Kidney (tissue), 14 donors: ENCODE measurements around the gene GRIK1. TPM values are rescaled to one million over a fixed set of nuclear protein-coding genes. Genes with fewer than 3 reads are reported as not detected.

Experiments used
- DNase-seq, 5 donors: peaks; one replicate each; pipeline ENCODE4 v3.0.0-alpha.2; 2013 to 2020
- FAIRE-seq: peaks from 2 replicates; lab custom pipeline; 2012; peaks lifted over from hg19 to GRCh38; lab: Jason Lieb, UNC
- H3K27ac ChIP-seq, 2 donors: one replicate each; pipeline ENCODE4 v1.7.0; 2013; ENCODE audit warnings: low read depth in 2 of 2, low read length in 2 of 2, inconsistent platforms in 1 of 2
- H3K27me3 ChIP-seq: one replicate; pipeline ENCODE4 v1.7.1; 2013; ENCODE audit warnings: low read length, inconsistent platforms; ENCODE audit not compliant: control insufficient read depth, insufficient read depth
- H3K36me3 ChIP-seq, 3 donors: one replicate each; pipeline versions ENCODE4 v1.7.0 to v1.7.1; 2013; ENCODE audit warnings: low read length in 3 of 3, control low read depth in 1 of 3, inconsistent platforms in 1 of 3; ENCODE audit not compliant: insufficient read depth in 3 of 3, control insufficient read depth in 2 of 3
- H3K4me1 ChIP-seq, 3 donors: one replicate each; pipeline versions ENCODE4 v1.7.0 to v1.7.1; 2013; ENCODE audit warnings: low read length in 3 of 3, inconsistent platforms in 1 of 3, low read depth in 1 of 3; ENCODE audit not compliant: control insufficient read depth in 2 of 3, insufficient read depth in 2 of 3
- H3K4me3 ChIP-seq, 3 donors: one replicate each; pipeline versions ENCODE4 v1.7.0 to v1.8.1; 2013; ENCODE audit warnings: low read length in 3 of 3, control low read depth in 1 of 3, inconsistent platforms in 1 of 3
- H3K9ac ChIP-seq, 3 donors: one replicate each; pipeline versions ENCODE4 v1.7.0 to v1.7.1; 2013; ENCODE audit warnings: low read length in 3 of 3, control low read depth in 1 of 3, inconsistent platforms in 1 of 3
- H3K9me3 ChIP-seq, 3 donors: one replicate each; pipeline versions ENCODE4 v1.7.0 to v1.7.1; 2013; ENCODE audit warnings: low read length in 3 of 3, control low read depth in 1 of 3, inconsistent platforms in 1 of 3; ENCODE audit not compliant: control insufficient read depth in 2 of 3, insufficient read depth in 1 of 3
- CTCF ChIP-seq: IDR thresholded peaks from 3 replicates; pipeline ENCODE4 v1.5.1; 2012; ENCODE audit warnings: mild to moderate bottlenecking, moderate library complexity, borderline replicate concordance; ENCODE audit not compliant: insufficient read depth; ENCODE audit errors: extremely low read depth
- intact Hi-C: fragments of 100-400 bp; cut with DNase I; formaldehyde crosslinking; loops from one replicate; pipeline ENCODE4 v1.11.1; 2022
- polyA plus RNA-seq: library from polyadenylated mRNA; stranded (reverse); fragments of 350-450 nt; fragmentation: Illumina TruSeq; extraction: RNeasy Lipid Tissue Mini Kit (QIAGEN cat#74804); gene quantifications from one replicate; pipeline ENCODE4 v1.2.3, GENCODE V29; 2014; ENCODE audit warnings: low read depth, low replicate concordance; ENCODE audit not compliant: insufficient read depth
- total RNA-seq: library from RNA; stranded (reverse); fragmentation: NEBNext Ultra II Directional; extraction: Animal tissue kit (Norgen Biotek cat#: 25700); gene quantifications from one replicate; pipeline ENCODE4 v1.2.1, GENCODE V29; 2021
- donor health status: control.
- donor health status: control.
- donor health status: control.
- donor health status: control.
- donor health status: control.
- donor health status: DM: yes; HTN: yes; CAD: no.
- donor health status: Normal renal cell carcinoma (clear cell type).

GRIK1 gene
- total and polyA plus RNA-seq, 2 donors from 2014 or later: not detected

GRCh38 chr21:29710498-29710897 lies 229.3 kb downstream of the GRIK1 start:
- no peak overlapping the region for H3K9ac ChIP-seq
- intact Hi-C loops: no loop called here
- TF ChIP-seq CTCF: no peak
- FAIRE-seq (peak; percentile 35), DNase-seq (no peak)
- H3K27ac ChIP-seq: no peak overlapping the region
- no peaks in the 10 kb centered on the region for H3K4me1 ChIP-seq
- H3K27me3 ChIP-seq: no peaks in the 10 kb centered on the region
- H3K4me3 ChIP-seq: no peak overlapping the region
- H3K36me3 ChIP-seq: no peaks in the 10 kb centered on the region
- no peaks in the 10 kb centered on the region for H3K9me3 ChIP-seq

GRCh38 chr21:29708401-29708800 lies 231.4 kb downstream of the GRIK1 start:
- TF ChIP-seq CTCF: no peak
- Histone ChIP-seq H3K27ac (no peak overlapping the region), H3K4me3 (no peak overlapping the region), H3K27me3 (no peaks in the 10 kb centered on the region), H3K9me3 (no peaks in the 10 kb centered on the region), H3K9ac (no peak overlapping the region), H3K4me1 (no peaks in the 10 kb centered on the region), H3K36me3 (no peaks in the 10 kb centered on the region)
- DNase-seq: no peak
- no peak for FAIRE-seq
- intact Hi-C loops: no loop called here

- FAIRE-seq: no peak
- H3K36me3 ChIP-seq: no peaks in the 10 kb centered on the region
- intact Hi-C loops: no loop called here
- H3K4me1 ChIP-seq: no peaks in the 10 kb centered on the region
- no peak for TF ChIP-seq CTCF
- no peak overlapping the region for H3K4me3 ChIP-seq
- DNase-seq: no peak
- no peaks in the 10 kb centered on the region for H3K27me3 ChIP-seq
- H3K9me3 ChIP-seq: no peaks in the 10 kb centered on the region
- no peak overlapping the region for H3K9ac ChIP-seq
- H3K27ac ChIP-seq: no peak overlapping the region
Measured at GRCh38 chr21:29704719-29705118, 235.1 kb downstream of the GRIK1 start.

GRCh38 chr21:29701676-29702075 lies 238.1 kb downstream of the GRIK1 start:
- Histone ChIP-seq H3K9ac (no peak overlapping the region), H3K27ac (no peak overlapping the region), H3K4me1 (no peaks in the 10 kb centered on the region), H3K9me3 (no peaks in the 10 kb centered on the region), H3K4me3 (no peak overlapping the region), H3K36me3 (no peaks in the 10 kb centered on the region), H3K27me3 (no peaks in the 10 kb centered on the region)
- intact Hi-C loops: no loop called here
- FAIRE-seq: no peak
- DNase-seq: no peak
- TF ChIP-seq CTCF: no peak
